Pericardium fibroblast (primary cell): ENCODE measurements around the gene ITLN2. TPM values are rescaled to one million over a fixed set of nuclear protein-coding genes. Genes with fewer than 3 reads are reported as not detected.

ENCODE experiments used
- total RNA-seq: library from RNA; depleted of rRNA; stranded (reverse); fragments of >200 nt; gene quantifications from 2 replicates; pipeline ENCODE4 v1.2.3, GENCODE V29; 2015

The ITLN2 gene
- 0.47 TPM in 1 of 2 replicates, not detected in the other for total RNA-seq

DNA sequence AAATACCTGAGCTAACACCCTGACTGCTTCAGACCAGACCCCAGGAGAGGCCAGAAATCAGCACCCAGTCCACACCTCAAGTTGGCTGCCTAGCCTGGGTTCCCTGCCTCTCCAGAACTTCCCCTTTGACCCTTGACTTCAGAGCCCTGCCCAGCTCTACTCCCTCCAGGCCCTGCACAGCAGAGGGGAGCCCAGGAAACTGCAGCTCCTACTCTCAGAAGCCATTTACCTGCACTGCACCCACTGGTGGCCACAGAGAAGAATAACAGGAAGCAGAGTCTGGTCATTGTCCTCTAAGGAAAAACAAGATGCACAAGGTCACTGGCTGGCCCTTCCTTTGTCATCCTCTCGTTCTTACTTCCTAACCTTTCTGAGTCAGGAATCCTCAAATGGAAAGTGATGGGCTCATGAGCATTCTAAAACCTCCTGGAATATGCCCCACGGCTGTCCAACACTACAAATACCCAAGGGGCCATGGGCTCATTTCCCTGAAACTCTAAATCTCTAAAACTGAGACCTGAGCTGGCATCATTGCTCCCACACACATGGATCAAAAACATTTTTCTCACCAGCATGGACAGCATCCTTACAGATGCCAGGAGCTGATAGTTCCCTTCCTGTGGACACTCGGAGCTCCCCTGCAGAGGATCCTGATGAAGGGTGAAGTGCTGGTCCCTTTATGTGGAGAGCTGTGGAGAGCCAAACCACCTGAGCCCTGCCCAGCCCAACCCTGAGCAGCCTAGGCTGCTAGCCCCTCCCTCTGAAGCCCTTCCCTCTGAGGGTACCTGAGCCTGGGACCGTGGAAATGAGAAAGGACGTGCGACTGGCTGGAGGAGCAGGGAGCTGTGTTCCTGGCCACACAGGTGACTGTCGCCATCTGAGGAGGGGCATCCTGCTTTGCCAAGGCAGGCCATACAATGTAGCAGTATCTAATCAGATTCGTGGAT, at the start of gene ITLN2:
Gene ITLN2 (minus strand): TSS at position 652 of the 947 bp plus-strand sequence. CDS start 68 bp downstream, at position 584.

Other genes with a start within 250 kb of the ITLN2 start
- gene CD48, start 243.0 kb downstream of the ITLN2 start, total RNA-seq = not detected in 2 replicates
- not detected in 2 replicates for gene SLAMF7, start 215.6 kb downstream of the ITLN2 start, total RNA-seq
- gene LY9, start 158.6 kb downstream of the ITLN2 start, total RNA-seq = not detected in 2 replicates
- 0.70 and 4.0 TPM in 2 replicates for gene CD244, start 91.9 kb downstream of the ITLN2 start, total RNA-seq
- 3.5 and 123 TPM in 2 replicates for gene ITLN1, start 69.6 kb downstream of the ITLN2 start, total RNA-seq
- gene F11R, start 66.3 kb upstream of the ITLN2 start, total RNA-seq = 6.6 and 11.7 TPM in 2 replicates
- 37.9 TPM in 1 of 2 replicates, not detected in the other for gene TSTD1, start 84.2 kb upstream of the ITLN2 start, total RNA-seq
- 33.5 and 36.9 TPM in 2 replicates for gene USF1, start 91.2 kb upstream of the ITLN2 start, total RNA-seq
- not detected in 2 replicates for gene ARHGAP30, start 115.1 kb upstream of the ITLN2 start, total RNA-seq
- gene NECTIN4, start 134.7 kb upstream of the ITLN2 start, total RNA-seq = 0.12 TPM in 1 of 2 replicates, not detected in the other
- gene KLHDC9, start 143.6 kb upstream of the ITLN2 start, total RNA-seq = 0.58 and 3.3 TPM in 2 replicates
- gene PFDN2, start 163.2 kb upstream of the ITLN2 start, total RNA-seq = 39.3 and 49.1 TPM in 2 replicates
- 20.6 and 24.7 TPM in 2 replicates for gene NIT1, start 163.3 kb upstream of the ITLN2 start, total RNA-seq
- gene DEDD, start 177.9 kb upstream of the ITLN2 start, total RNA-seq = 18.0 and 18.2 TPM in 2 replicates
- gene UFC1, start 199.2 kb upstream of the ITLN2 start, total RNA-seq = 81.6 and 105 TPM in 2 replicates
- gene USP21, start 204.7 kb upstream of the ITLN2 start, total RNA-seq = 9.0 and 10.4 TPM in 2 replicates
- 6.5 and 11.8 TPM in 2 replicates for gene PPOX, start 211.6 kb upstream of the ITLN2 start, total RNA-seq
- 23.6 and 26.8 TPM in 2 replicates for gene B4GALT3, start 222.7 kb upstream of the ITLN2 start, total RNA-seq
- 1.8 and 3.4 TPM in 2 replicates for gene ADAMTS4, start 244.2 kb upstream of the ITLN2 start, total RNA-seq
- gene NDUFS2, start 247.6 kb upstream of the ITLN2 start, total RNA-seq = 84.6 and 90.7 TPM in 2 replicates